ENCODE results near the gene LRRC25.
A peak's percentile ranks its signal among the peaks of the same experiment; 100 is the strongest.

The LRRC25 gene

GRCh38 chr19:18422530-18423191 is 25.2 kb upstream of the LRRC25 start:
- H3K36me3 ChIP-seq (ENCODE audit: control insufficient read depth, insufficient read depth, low read length), result no peaks in the 10 kb centered on the region; the same call in 1 of the 2 replicates
- H3K4me3 ChIP-seq (replicated peaks; ENCODE audit: low read depth, low read length), result no peak overlapping the region; the same call in 1 of the 2 replicates
- no peak for DNase-seq (ENCODE audit: extremely low read depth, insufficient read length)
- no peak for TF ChIP-seq CTCF (IDR thresholded peaks at IDR 0.05; ENCODE audit: insufficient read depth, low read length, poor library complexity, severe bottlenecking)
- H3K27me3 ChIP-seq (replicated peaks; ENCODE audit: control insufficient read depth, insufficient read depth, low read length), result no peaks in the 10 kb centered on the region

GRCh38 chr19:18421371-18421959 is 24.0 kb upstream of the LRRC25 start:
- Histone ChIP-seq H3K4me3 (replicated peaks; ENCODE audit: low read depth, low read length) (0 out of 2 replicates have a peak overlapping the region, but pooled peaks have one; percentile 12), H3K27me3 (replicated peaks; ENCODE audit: control insufficient read depth, insufficient read depth, low read length) (no peaks in the 10 kb centered on the region), H3K36me3 (ENCODE audit: control insufficient read depth, insufficient read depth, low read length) (no peaks in the 10 kb centered on the region; the same call in 1 of the 2 replicates)
- no peak for TF ChIP-seq CTCF (IDR thresholded peaks at IDR 0.05; ENCODE audit: insufficient read depth, low read length, poor library complexity, severe bottlenecking)
- DNase-seq (ENCODE audit: extremely low read depth, insufficient read length), result no peak

GRCh38 chr19:18420930-18421329 is 23.5 kb upstream of the LRRC25 start:
- peak overlapping the region; percentile 76 for H3K4me3 ChIP-seq (replicated peaks; ENCODE audit: low read depth, low read length)

GRCh38 chr19:18419699-18420460 is 22.5 kb upstream of the LRRC25 start:
- DNase-seq (ENCODE audit: extremely low read depth, insufficient read length), result peak; percentile 73
- no peak for TF ChIP-seq CTCF (IDR thresholded peaks at IDR 0.05; ENCODE audit: insufficient read depth, low read length, poor library complexity, severe bottlenecking)

More at GRCh38 chr19:18420930-18421329, 23.5 kb upstream of the LRRC25 start:
- Histone ChIP-seq H3K27me3 (replicated peaks; ENCODE audit: control insufficient read depth, insufficient read depth, low read length) (no peaks in the 10 kb centered on the region), H3K36me3 (ENCODE audit: control insufficient read depth, insufficient read depth, low read length) (no peaks in the 10 kb centered on the region; the same call in 1 of the 2 replicates)
- TF ChIP-seq CTCF (IDR thresholded peaks at IDR 0.05; ENCODE audit: insufficient read depth, low read length, poor library complexity, severe bottlenecking), result no peak
- DNase-seq (ENCODE audit: extremely low read depth, insufficient read length), result no peak

GRCh38 chr19:18419195-18419698 is 21.8 kb upstream of the LRRC25 start, which contains the start of gene SSBP4:
SSBP4 (plus strand) TSS chr19:18419398; CDS start chr19:18419649, 251 bp downstream.
- TF ChIP-seq CTCF (IDR thresholded peaks at IDR 0.05; ENCODE audit: insufficient read depth, low read length, poor library complexity, severe bottlenecking), result no peak
- no peaks in the 10 kb centered on the region for H3K27me3 ChIP-seq (replicated peaks; ENCODE audit: control insufficient read depth, insufficient read depth, low read length)
- peak; percentile 84 for DNase-seq (ENCODE audit: extremely low read depth, insufficient read length)
- no peaks in the 10 kb centered on the region for H3K36me3 ChIP-seq (ENCODE audit: control insufficient read depth, insufficient read depth, low read length)
- H3K4me3 ChIP-seq (replicated peaks; ENCODE audit: low read depth, low read length), result peak within 1 kb of the TSS; percentile 76

More at GRCh38 chr19:18419699-18420460, 22.5 kb upstream of the LRRC25 start:
- no peaks in the 10 kb centered on the region for H3K36me3 ChIP-seq (ENCODE audit: control insufficient read depth, insufficient read depth, low read length)
- H3K27me3 ChIP-seq (replicated peaks; ENCODE audit: control insufficient read depth, insufficient read depth, low read length), result no peaks in the 10 kb centered on the region
- peak overlapping the region; percentile 76 for H3K4me3 ChIP-seq (replicated peaks; ENCODE audit: low read depth, low read length)
